ENCODE measurements around the gene MBP.

DNA sequence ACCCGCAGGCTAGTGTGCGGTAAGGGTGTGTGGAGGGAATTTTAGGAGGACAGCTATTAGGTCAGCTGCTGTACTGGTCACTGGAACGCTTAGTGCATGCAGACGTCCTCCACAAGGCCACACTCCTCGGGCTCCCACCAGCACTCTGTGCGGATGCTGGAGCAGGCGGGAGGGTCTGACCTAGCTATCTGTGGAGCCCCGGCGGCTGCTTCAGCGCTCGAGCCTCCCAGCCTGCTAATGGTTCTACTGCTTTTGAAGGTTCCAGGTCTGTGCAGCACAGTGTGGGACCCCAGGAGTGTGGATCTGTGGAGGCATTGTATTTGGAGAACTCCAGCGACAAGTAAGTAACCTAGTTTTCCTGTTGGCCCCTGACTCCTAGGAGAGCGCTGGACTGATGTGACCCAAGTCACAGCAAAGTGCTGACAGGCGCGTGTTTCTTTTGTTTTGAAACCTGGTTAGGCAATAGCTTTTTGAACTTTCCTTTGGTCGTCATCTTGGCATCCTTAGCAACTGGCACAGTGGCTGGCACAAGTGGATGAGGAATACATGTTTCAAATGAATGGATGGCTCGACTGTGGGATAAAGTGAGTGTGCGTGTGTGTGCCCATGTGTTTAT is 196.8 kb downstream of the MBP start:
- TF ChIP-seq, protein P1, sequence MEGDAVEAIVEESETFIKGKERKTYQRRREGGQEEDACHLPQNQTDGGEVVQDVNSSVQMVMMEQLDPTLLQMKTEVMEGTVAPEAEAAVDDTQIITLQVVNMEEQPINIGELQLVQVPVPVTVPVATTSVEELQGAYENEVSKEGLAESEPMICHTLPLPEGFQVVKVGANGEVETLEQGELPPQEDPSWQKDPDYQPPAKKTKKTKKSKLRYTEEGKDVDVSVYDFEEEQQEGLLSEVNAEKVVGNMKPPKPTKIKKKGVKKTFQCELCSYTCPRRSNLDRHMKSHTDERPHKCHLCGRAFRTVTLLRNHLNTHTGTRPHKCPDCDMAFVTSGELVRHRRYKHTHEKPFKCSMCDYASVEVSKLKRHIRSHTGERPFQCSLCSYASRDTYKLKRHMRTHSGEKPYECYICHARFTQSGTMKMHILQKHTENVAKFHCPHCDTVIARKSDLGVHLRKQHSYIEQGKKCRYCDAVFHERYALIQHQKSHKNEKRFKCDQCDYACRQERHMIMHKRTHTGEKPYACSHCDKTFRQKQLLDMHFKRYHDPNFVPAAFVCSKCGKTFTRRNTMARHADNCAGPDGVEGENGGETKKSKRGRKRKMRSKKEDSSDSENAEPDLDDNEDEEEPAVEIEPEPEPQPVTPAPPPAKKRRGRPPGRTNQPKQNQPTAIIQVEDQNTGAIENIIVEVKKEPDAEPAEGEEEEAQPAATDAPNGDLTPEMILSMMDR (conservative IDR thresholded peaks at IDR 0.05 in 1 of 2, IDR thresholded peaks at IDR 0.05 in 1 of 2; ENCODE audit: low read depth in 1 of 2, low read length in 2 of 2): no peak
- TF ChIP-seq EZH2 (IDR thresholded peaks at IDR 0.05; ENCODE audit: low read length, missing control alignments): no peak
